Testis (tissue), 2 donors: ENCODE results near the gene GET4.

ENCODE experiments used
- CTCF ChIP-seq, 3 experiments: fragments of 450-650 bp in 2 of 3; fragments of 200-600 bp in 1 of 3; sonication (generic) in 1 of 3; IDR thresholded peaks; one replicate each; pipeline ENCODE4 v1.5.1; 2016 to 2019; ENCODE audit warnings: antibody characterized with exemption in 3 of 3, mild to moderate bottlenecking in 2 of 3, moderate library complexity in 1 of 3
- POLR2A ChIP-seq: fragments of 450-650 bp; IDR thresholded peaks from one replicate; pipeline ENCODE4 v1.6.1; 2017; ENCODE audit warnings: antibody characterized with exemption, mild to moderate bottlenecking, moderate library complexity

GRCh38 chr7:898855-899681, 22.7 kb downstream of the GET4 start:
- TF ChIP-seq CTCF (IDR thresholded peaks at IDR 0.05) (no peak), POLR2A (no peak)
